HG03060 (cell line): Measurements from ENCODE around the gene SOX21.
"Not testable (repeated sequence)": the region's sequence is repeated elsewhere in the genome, so short reads cannot be mapped to it uniquely, and the experiment has no call there.

Source experiments
- ATAC-seq: cut with Tn5 transposase; IDR thresholded peaks from one replicate; pipeline ENCODE4 v1.9.1; 2021; ENCODE audit warnings: low read depth, moderate number of reproducible peaks; ENCODE audit not compliant: unreplicated experiment

The SOX21 gene

GRCh38 chr13:94712287-94712811, at the start of gene SOX21:
TSS of gene SOX21 (minus strand) at chr13:94712545. CDS start at chr13:94712049, 496 bp downstream.
- no peak for ATAC-seq

GRCh38 chr13:94761407-94761806, 49.1 kb upstream of the SOX21 start:
- ATAC-seq = no peak

- no peak for ATAC-seq
Observed at GRCh38 chr13:94759120-94759728, 46.9 kb upstream of the SOX21 start.

GRCh38 chr13:94758436-94758960, 46.2 kb upstream of the SOX21 start:
- no peak for ATAC-seq

- ATAC-seq = no peak
Observed at GRCh38 chr13:94753327-94753726, 41.0 kb upstream of the SOX21 start.

GRCh38 chr13:94749162-94749561, 36.8 kb upstream of the SOX21 start:
- ATAC-seq = no peak

- no peak for ATAC-seq
Observed at GRCh38 chr13:94739235-94739634, 26.9 kb upstream of the SOX21 start.

GRCh38 chr13:94731028-94731427, 18.7 kb upstream of the SOX21 start:
- ATAC-seq = no peak

GRCh38 chr13:94729941-94730340, 17.6 kb upstream of the SOX21 start:
- not testable (repeated sequence) for ATAC-seq

GRCh38 chr13:94726425-94726824, 14.1 kb upstream of the SOX21 start:
- ATAC-seq = no peak

- no peak for ATAC-seq
Observed at GRCh38 chr13:94722609-94723345, 10.4 kb upstream of the SOX21 start.

GRCh38 chr13:94718697-94719096, 6.4 kb upstream of the SOX21 start:
- not testable (repeated sequence) for ATAC-seq

- no peak for ATAC-seq
Observed at GRCh38 chr13:94717916-94718315, 5.6 kb upstream of the SOX21 start.

GRCh38 chr13:94716016-94716415, 3.7 kb upstream of the SOX21 start:
- ATAC-seq = no peak

GRCh38 chr13:94713561-94714182, 1.3 kb upstream of the SOX21 start:
- no peak for ATAC-seq

- ATAC-seq = no peak
Observed at GRCh38 chr13:94712812-94713560, 641 bp upstream of the SOX21 start.

- ATAC-seq = no peak
Observed at GRCh38 chr13:94711561-94712286, 621 bp downstream of the SOX21 start.

GRCh38 chr13:94710881-94711560, 1.3 kb downstream of the SOX21 start:
- no peak for ATAC-seq

GRCh38 chr13:94710065-94710781, 2.1 kb downstream of the SOX21 start:
- no peak for ATAC-seq
